ENCODE measurements around the gene SGSH.

- TF ChIP-seq CTCF (IDR thresholded peaks at IDR 0.05) (no peak), EZH2 (IDR thresholded peaks at IDR 0.05) (no peak), EZH2phosphoT487 (IDR thresholded peaks at IDR 0.05) (no peak)
Measured at GRCh38 chr17:80253631-80254395, 33.7 kb upstream of the SGSH start.

Measured in neural progenitor cell (in vitro differentiated cells).